ENCODE data around the gene CELSR1. TPM values are rescaled to one million over a fixed set of nuclear protein-coding genes. Genes with fewer than 3 reads are reported as not detected.
"Not testable (repeated sequence)": the region's sequence is repeated elsewhere in the genome, so short reads cannot be mapped to it uniquely, and the experiment has no call there.

Gene CELSR1
- total RNA-seq, 1 donor from 2014 or later, result 4.8 TPM

GRCh38 chr22:46481386-46481785 lies 56.0 kb downstream of the CELSR1 start:
- no peak for DNase-seq (ENCODE audit: low spot score)

GRCh38 chr22:46480396-46480795 lies 57.0 kb downstream of the CELSR1 start:
- DNase-seq (ENCODE audit: low spot score), result no peak

GRCh38 chr22:46479046-46479445 lies 58.4 kb downstream of the CELSR1 start:
- DNase-seq (ENCODE audit: low spot score), result no peak

- no peak for DNase-seq (ENCODE audit: low spot score)
These were observed 59.3 kb downstream of the CELSR1 start for GRCh38 chr22:46478083-46478551.

- DNase-seq (ENCODE audit: low spot score), result no peak
These were observed 60.9 kb downstream of the CELSR1 start for GRCh38 chr22:46476547-46476941.

- DNase-seq (ENCODE audit: low spot score), result no peak
These were observed 63.4 kb downstream of the CELSR1 start for GRCh38 chr22:46473896-46474557.

GRCh38 chr22:46473021-46473779 lies 64.2 kb downstream of the CELSR1 start:
- no peak for DNase-seq (ENCODE audit: low spot score)

GRCh38 chr22:46472722-46473016 lies 64.8 kb downstream of the CELSR1 start:
- DNase-seq (ENCODE audit: low spot score), result no peak

- DNase-seq (ENCODE audit: low spot score), result no peak
These were observed 65.3 kb downstream of the CELSR1 start for GRCh38 chr22:46471901-46472721.

GRCh38 chr22:46471330-46471729 lies 66.1 kb downstream of the CELSR1 start:
- not testable (repeated sequence) for DNase-seq (ENCODE audit: low spot score)

GRCh38 chr22:46469711-46470110 lies 67.7 kb downstream of the CELSR1 start:
- no peak for DNase-seq (ENCODE audit: low spot score)

- no peak for DNase-seq (ENCODE audit: low spot score)
These were observed 70.4 kb downstream of the CELSR1 start for GRCh38 chr22:46467006-46467405.

- no peak for DNase-seq (ENCODE audit: low spot score)
These were observed 71.2 kb downstream of the CELSR1 start for GRCh38 chr22:46466255-46466676.

GRCh38 chr22:46465793-46466192 lies 71.6 kb downstream of the CELSR1 start:
- no peak for DNase-seq (ENCODE audit: low spot score)

GRCh38 chr22:46465345-46465720 lies 72.1 kb downstream of the CELSR1 start:
- no peak for DNase-seq (ENCODE audit: low spot score)

GRCh38 chr22:46464701-46465344 lies 72.6 kb downstream of the CELSR1 start:
- no peak for DNase-seq (ENCODE audit: low spot score)

GRCh38 chr22:46464296-46464695 lies 73.1 kb downstream of the CELSR1 start:
- no peak for DNase-seq (ENCODE audit: low spot score)

- no peak for DNase-seq (ENCODE audit: low spot score)
These were observed 73.8 kb downstream of the CELSR1 start for GRCh38 chr22:46463435-46464227.

GRCh38 chr22:46462726-46463371 lies 74.6 kb downstream of the CELSR1 start:
- DNase-seq (ENCODE audit: low spot score), result peak; percentile 72

GRCh38 chr22:46461566-46462180 lies 75.7 kb downstream of the CELSR1 start:
- no peak for DNase-seq (ENCODE audit: low spot score)
